HG03095 (cell line): Measurements from ENCODE around the gene BGLAP.
"Not testable (repeated sequence)": the region's sequence is repeated elsewhere in the genome, so short reads cannot be mapped to it uniquely, and the experiment has no call there.

Source experiments
- ATAC-seq: cut with Tn5 transposase; IDR thresholded peaks from one replicate; pipeline ENCODE4 v1.9.1; 2021; ENCODE audit warnings: moderate library complexity; ENCODE audit not compliant: unreplicated experiment

The BGLAP gene

GRCh38 chr1:156241926-156242325, at the start of gene BGLAP:
BGLAP (plus strand) TSS chr1:156242184; CDS start chr1:156242232, 48 bp downstream.
- no peak for ATAC-seq

- ATAC-seq, result no peak
Measured at GRCh38 chr1:156193208-156193487, 48.8 kb upstream of the BGLAP start.

GRCh38 chr1:156193488-156194299, 48.3 kb upstream of the BGLAP start, which contains the start of gene SLC25A44:
SLC25A44 (plus strand) TSS chr1:156194104; CDS start chr1:156199848, 5,744 bp downstream.
- peak; percentile 86 for ATAC-seq

- ATAC-seq, result peak; percentile 3
Measured at GRCh38 chr1:156194300-156194652, 47.7 kb upstream of the BGLAP start.

- no peak for ATAC-seq
Measured at GRCh38 chr1:156195853-156196252, 46.1 kb upstream of the BGLAP start.

- no peak for ATAC-seq
Measured at GRCh38 chr1:156196445-156196844, 45.5 kb upstream of the BGLAP start.

GRCh38 chr1:156198831-156199349, 43.1 kb upstream of the BGLAP start:
- no peak for ATAC-seq

- ATAC-seq, result no peak
Measured at GRCh38 chr1:156200044-156200443, 41.9 kb upstream of the BGLAP start.

GRCh38 chr1:156203331-156203730, 38.7 kb upstream of the BGLAP start:
- no peak for ATAC-seq

GRCh38 chr1:156204686-156205085, 37.3 kb upstream of the BGLAP start:
- no peak for ATAC-seq

GRCh38 chr1:156211243-156211642, 30.7 kb upstream of the BGLAP start:
- no peak for ATAC-seq

GRCh38 chr1:156212130-156212529, 29.9 kb upstream of the BGLAP start:
- no peak for ATAC-seq

GRCh38 chr1:156212833-156213643, 28.9 kb upstream of the BGLAP start, which contains the start of gene PMF1:
PMF1 (plus strand) TSS chr1:156213007; CDS start chr1:156213016, 9 bp downstream.
- ATAC-seq, result peak; percentile 80

GRCh38 chr1:156213644-156213966, 28.4 kb upstream of the BGLAP start:
- ATAC-seq, result no peak

GRCh38 chr1:156214024-156214748, 27.8 kb upstream of the BGLAP start:
- no peak for ATAC-seq

- not testable (repeated sequence) for ATAC-seq
Measured at GRCh38 chr1:156216361-156217086, 25.5 kb upstream of the BGLAP start.

- ATAC-seq, result no peak
Measured at GRCh38 chr1:156217871-156218270, 24.1 kb upstream of the BGLAP start.

- no peak for ATAC-seq
Measured at GRCh38 chr1:156220226-156220625, 21.8 kb upstream of the BGLAP start.

GRCh38 chr1:156221986-156222692, 19.8 kb upstream of the BGLAP start:
- no peak for ATAC-seq

GRCh38 chr1:156225677-156226014, 16.3 kb upstream of the BGLAP start:
- ATAC-seq, result no peak
